HG03045 (cell line): ENCODE measurements around the gene C5orf63.
"Not testable (repeated sequence)": the region's sequence is repeated elsewhere in the genome, so short reads cannot be mapped to it uniquely, and the experiment has no call there.

ENCODE experiments used
- ATAC-seq: cut with Tn5 transposase; IDR thresholded peaks from one replicate; pipeline ENCODE4 v1.9.1; 2021; ENCODE audit warnings: mild to moderate bottlenecking, moderate library complexity; ENCODE audit not compliant: unreplicated experiment

The C5orf63 gene

DNA sequence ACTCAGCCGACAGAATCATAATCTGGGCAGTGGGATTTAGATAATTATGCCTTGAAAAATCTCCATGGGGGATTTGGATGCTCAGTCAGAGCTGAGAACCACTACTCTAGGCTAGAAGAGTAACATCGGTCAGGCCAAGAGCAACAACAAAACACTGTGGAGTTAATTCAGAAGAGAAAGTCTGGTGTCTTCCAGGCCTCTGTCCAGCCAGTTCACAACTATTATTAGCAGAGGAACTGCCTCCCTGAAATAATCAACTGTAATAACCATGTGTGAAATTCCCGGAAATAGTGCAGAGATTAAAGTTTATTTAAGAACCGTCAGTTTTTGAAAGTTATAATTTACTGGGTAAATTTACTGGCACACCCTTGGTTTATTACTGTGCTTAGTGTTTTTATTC, 34.8 kb downstream of the C5orf63 start:
- ATAC-seq: no peak

- no peak for ATAC-seq
These were observed 41.5 kb downstream of the C5orf63 start for GRCh38 chr5:127031863-127032232.

DNA sequence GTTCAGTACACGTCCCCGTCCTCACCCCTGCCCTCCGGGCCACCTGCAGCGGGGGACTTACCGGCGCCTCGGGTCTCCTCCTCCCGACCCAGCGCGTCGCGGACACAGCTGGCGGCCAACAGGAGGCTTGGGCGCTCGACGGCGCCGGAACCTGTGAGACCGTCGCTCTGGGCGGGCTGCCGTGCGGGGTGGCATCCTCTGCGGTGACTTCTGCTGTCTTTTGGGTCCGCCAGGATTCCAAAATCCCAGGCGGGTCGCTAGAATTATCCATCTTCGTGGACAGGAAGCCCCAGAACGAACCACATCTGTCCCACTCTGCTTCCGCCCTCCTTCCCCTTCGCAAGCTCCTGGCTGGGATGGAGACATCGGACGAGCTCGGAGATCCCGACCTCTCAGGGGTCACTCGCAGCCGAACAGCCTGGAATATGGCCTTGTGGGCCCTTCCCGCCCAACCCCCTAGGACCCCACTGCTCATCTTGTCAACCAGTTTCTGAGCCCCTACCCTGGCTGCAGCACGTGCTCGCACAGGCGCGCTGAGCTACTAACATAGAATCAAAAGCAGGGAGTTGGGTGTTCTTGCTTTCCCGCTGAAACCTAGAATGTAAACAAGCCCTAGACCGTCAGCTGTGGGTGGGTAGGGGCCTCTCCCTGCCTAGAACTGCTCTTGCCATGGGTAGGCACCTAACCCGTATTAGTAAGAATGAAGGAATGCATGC, 42.0 kb downstream of the C5orf63 start:
- peak; percentile 21 for ATAC-seq

- peak; percentile 97 for ATAC-seq
These were observed 42.8 kb downstream of the C5orf63 start, which contains the start of gene MARCHF3 for GRCh38 chr5:127030259-127031146. Gene MARCHF3, minus strand, starts transcription at chr5:127030558. Its CDS starts 112,387 bp downstream, at chr5:126918171.

DNA sequence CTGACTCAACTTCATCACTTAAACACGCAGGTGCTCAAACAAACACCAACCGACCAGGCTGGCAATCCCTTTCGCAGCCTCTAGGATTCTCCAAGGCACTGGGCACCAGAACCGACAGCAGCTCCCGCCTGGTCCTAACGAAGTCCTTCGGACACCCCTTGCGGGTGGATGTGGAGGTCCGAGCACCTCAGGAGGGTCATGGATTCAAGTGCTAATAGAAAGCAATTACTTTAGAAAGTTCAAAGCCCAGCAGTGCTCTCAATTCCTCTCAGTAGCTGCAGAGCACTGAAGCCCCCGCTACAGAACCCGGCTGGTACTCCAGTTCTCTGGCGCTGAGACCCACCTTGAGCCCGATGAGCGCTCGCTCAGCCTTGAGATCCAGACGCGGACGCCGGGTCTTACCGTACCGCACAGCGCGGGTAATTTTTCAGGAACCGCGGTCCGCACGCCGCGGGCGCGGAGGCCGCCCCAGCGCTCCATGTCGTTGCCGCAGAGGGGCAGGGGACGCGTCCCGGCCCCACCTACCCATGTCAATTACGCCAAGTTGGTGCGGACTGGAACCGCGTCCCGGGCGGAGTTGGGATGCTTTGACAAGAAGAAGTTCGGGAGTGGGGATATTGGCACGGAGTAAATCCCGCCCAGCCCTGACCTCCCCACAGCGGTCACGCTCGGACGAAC, 43.6 kb downstream of the C5orf63 start:
- peak; percentile 22 for ATAC-seq

GRCh38 chr5:127028822-127029457, 44.4 kb downstream of the C5orf63 start:
- no peak for ATAC-seq

DNA sequence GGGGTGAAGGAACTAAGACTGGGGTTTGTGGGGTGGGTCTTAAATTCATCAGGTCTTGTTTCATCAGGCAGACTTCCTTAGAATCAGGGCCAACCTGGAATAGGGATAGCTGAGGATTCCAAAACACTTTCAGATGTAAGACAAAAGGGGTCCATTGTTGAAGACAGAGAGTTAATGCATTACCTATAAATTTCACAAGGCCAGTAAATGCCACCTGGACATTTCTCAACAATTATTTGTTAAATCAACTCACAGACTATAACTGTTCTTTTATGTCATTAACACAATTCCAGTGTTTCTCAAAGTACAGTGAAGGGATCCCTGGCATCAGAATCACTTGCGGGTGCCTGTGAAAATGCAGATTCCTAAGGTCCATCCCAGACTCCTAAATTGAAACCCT, 45.8 kb downstream of the C5orf63 start:
- ATAC-seq: no peak

DNA sequence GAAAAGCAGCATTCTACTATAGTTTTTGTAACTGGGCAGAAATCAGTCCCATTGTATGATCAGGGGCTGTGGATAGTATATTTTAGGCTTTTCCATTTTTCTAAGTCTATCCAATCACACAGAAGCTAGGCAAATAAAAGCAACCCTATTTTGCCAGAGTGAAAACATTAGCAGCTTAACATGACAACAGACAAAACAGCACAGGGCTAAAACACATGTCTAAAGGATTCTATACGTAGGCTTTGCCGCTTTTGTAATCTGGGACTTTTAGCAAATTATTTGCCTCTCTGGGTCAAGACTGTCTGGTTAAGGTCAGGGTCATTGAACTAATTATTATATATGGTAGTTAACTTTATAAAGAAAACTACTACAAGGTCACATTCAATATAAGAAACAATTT, 47.1 kb downstream of the C5orf63 start:
- no peak for ATAC-seq

DNA sequence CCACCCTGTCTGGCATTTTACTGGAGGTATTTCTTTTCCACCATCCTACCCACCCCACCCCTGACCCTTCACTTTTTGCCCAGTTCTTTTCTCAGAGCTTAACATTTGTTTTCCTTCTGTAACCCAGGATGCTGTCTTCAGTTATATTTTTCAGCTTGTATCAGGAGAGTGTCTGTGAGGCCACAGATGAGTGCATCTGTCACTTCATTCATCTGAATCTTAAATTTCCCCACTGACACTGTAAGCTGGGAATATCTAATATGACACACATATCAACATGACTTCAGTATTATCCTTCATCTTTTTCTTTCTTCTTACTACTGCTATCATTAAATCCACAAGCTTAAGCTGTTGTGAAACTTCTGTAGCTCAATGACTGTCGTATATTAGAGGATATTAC, 47.8 kb downstream of the C5orf63 start:
- ATAC-seq: no peak

GRCh38 chr5:127024821-127025220, 48.5 kb downstream of the C5orf63 start:
- no peak for ATAC-seq

DNA sequence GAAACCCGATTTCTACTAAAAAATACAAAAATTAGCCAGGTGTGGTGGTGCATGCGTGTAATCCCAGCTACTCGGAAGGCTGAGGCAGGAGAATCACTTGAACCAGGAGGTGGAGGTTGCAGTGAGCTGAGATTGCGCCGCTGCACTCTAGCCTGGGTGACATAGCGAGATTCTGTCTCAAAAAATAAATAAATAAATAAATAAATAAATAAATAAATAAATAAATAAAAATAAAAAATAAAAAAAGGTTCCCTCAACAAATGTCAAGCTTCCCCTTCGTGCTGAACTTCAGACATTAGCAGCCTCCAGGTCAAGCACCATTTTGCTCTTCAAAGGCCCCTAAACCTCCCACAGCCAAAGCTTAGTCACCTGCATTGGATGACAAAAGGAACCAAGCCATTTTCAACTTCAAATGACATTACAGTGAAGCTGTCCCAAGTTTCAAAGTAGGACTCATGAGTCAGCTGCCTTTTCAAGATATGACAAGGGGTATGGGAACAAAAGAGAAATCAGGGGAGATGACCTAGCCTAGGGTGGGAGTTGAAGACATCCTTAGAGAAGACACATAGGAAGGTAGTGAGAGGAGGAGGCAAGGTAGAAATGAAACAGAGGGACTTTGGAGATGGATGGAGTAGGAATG, 49.6 kb downstream of the C5orf63 start:
- not testable (repeated sequence) for ATAC-seq

GRCh38 chr5:127022846-127023245, 50.5 kb downstream of the C5orf63 start:
- no peak for ATAC-seq

DNA sequence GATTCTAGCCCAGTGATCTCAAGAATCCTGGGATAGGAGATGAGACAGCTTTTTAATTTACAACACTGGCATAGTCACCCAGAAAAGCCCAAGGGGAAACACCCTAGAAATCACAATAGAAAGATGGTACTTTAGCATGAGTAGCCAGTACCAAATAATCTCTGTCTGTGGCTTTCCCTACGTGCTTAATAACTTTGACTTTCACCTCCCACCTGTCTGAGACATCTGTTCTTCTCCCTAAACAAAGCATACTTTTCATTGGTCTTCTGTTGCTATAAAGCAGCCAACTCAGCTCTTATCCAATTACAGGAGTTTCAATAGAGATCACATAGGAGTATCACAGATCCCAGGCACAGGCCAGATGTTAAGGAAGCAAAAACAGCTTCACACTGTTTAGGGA, 53.4 kb downstream of the C5orf63 start:
- peak; percentile 59 for ATAC-seq

- ATAC-seq: not testable (repeated sequence)
These were observed 56.6 kb downstream of the C5orf63 start for GRCh38 chr5:127016722-127017121.

DNA sequence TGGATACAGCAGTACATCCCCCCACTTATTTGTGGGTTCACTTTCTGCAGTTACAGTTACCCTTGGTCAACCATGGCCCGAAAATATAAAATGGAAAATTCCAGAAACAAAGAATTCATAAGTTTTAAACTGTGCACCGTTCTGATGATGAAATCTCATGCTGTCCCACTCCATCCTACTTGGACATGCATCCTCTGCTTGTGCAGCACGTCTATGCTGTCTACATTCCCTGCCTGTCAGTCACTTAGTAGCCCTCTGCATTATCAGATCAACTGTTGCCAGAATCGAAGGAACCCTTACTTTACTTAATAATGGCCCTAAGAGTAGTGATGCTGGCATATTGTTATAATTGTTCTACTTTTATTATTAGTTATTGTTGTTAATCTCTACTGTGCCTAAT, 57.6 kb downstream of the C5orf63 start:
- ATAC-seq: no peak

DNA sequence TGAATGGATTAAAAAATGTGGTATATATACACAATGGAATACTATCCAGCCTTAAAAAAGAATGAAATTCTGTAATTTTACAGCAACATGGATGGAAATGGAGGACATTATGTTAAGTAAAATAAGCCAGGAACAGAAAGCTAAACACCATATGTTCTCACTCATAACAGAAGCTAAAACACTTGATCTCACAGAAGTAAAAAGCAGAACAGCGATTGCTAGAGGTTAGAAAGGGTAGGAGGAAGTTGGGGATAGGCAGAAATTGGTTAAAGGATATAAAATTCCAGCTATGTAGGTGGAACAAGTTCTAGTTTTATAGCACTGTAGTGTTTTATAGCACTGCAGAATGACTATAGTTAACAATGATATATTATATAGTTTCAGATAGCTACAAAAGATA, 58.7 kb downstream of the C5orf63 start:
- ATAC-seq: peak; percentile 42

DNA sequence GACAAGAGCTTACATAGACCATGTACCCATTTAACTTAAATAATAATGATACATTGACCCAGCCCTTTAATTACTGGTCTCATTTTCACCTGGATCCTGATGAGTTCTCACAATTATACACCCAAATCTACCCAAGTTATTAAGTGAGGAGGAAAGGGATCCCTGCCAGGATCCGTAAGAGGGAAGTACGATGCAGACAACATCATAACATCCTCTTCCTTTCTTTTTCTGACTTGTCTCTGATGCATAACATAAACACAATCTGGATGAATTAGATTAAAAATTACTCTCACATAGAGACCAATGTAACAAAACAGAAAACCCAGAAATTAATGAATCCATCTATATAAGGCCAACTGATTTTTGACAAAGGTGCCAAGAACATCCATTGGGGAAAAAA, 59.9 kb downstream of the C5orf63 start:
- ATAC-seq: no peak

- no peak for ATAC-seq
These were observed 60.4 kb downstream of the C5orf63 start for GRCh38 chr5:127012916-127013315.

DNA sequence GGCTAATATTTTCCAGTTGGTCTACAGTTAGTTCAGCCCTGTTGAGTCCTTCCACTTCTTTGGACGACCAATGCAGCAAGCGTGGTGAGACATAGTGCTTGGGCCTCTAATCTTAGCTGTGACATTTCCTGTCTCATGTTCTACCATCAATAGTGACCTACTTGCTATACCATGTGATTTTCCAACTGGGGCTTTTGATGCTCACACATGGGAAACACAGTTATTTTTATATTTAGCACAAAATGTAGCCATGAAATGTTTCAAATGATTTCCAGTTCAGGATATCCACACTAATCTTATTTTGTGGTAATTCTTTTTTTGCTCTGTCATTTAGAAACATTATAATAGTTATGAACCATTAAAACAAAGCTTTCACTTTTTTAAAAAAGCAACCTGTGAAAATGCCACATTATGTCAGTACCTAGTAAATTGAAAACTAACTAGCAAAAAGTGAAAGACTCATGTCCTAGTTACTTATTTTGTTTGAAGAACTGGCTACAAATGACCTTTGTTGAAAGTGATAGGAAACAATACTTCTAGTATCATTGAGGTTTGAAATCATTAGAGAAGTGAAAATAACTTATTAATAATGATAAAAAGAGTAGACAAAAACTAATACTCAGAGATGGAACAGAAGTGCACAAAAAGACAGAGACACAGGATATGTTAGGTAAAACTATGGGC, 61.2 kb downstream of the C5orf63 start:
- ATAC-seq: peak; percentile 67

DNA sequence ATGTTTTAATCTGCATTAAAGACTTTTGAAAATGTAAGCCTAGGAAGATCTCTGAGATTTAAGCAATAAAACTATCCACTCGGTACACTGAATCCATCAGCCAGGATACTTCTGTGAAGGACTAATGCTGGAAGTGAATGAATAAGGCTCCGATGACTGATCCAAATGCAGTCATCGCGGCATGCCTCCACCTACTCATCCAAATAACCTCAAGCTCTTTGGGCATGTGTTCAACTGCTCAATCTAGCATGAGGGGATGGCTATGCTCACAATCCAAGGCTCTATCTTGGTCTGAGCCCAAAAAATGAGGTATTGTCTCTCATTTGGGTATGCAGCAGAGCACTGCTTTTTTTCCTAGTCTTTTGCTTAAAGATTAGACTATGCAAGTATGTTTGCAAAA, 62.1 kb downstream of the C5orf63 start:
- ATAC-seq: no peak
